PC-9 (cell line): ENCODE data around the gene ZMIZ1. TPM values are rescaled to one million over a fixed set of nuclear protein-coding genes. Genes with fewer than 3 reads are reported as not detected.

Source experiments
- BruUV-seq: library from RNA; stranded (reverse); fragments of 400-500 nt; replicated peaks from 2 replicates; lab custom pipeline; 2021; lab: Mats Ljungman, UMichigan
- CTCF ChIA-PET: fragments of 300-600 bp; sonication (Branson Sonifier 250); formaldehyde crosslinking; loops from one replicate; lab custom pipeline; 2022; ENCODE audit warnings: antibody characterized with exemption; lab: Charles Lee
- POLR2A ChIA-PET: fragments of 300-600 bp; sonication (Branson Sonifier 250); formaldehyde crosslinking; loops from one replicate; lab custom pipeline; 2022; ENCODE audit warnings: antibody characterized with exemption; ENCODE audit not compliant: unreplicated experiment; lab: Charles Lee
- DNase-seq, 2 experiments: peaks; one replicate each; pipeline versions ENCODE4 v3.0.0 to v3.0.0-alpha.2; 2015 to 2022; ENCODE audit warnings: mixed read lengths in 1 of 2
- H2AFZ ChIP-seq: fragments of 200-600 bp; sonication (generic); 2 replicates; pipeline ENCODE4 v1.8.1; 2017; ENCODE audit warnings: antibody characterized with exemption
- H3F3A ChIP-seq: fragments of 200-600 bp; sonication (generic); 2 replicates; pipeline ENCODE4 v1.8.1; 2017; ENCODE audit warnings: antibody characterized with exemption, mild to moderate bottlenecking, low read depth; ENCODE audit not compliant: insufficient read depth
- H3K27ac ChIP-seq: fragments of 200-600 bp; sonication (generic); 2 replicates; pipeline ENCODE4 v1.6.1; 2016; ENCODE audit warnings: mixed run types
- H3K27me3 ChIP-seq: fragments of 200-600 bp; sonication (generic); 2 replicates; pipeline ENCODE4 v1.6.1; 2016; ENCODE audit warnings: low read depth, mixed run types; ENCODE audit not compliant: insufficient read depth
- H3K36me3 ChIP-seq: fragments of 200-600 bp; sonication (generic); 2 replicates; pipeline ENCODE4 v1.6.1; 2016; ENCODE audit warnings: low read depth, mixed run types
- H3K4me1 ChIP-seq: fragments of 200-600 bp; sonication (generic); replicated peaks from 2 replicates; pipeline ENCODE4 v1.6.1; 2016; ENCODE audit warnings: mixed run types; ENCODE audit not compliant: insufficient read depth
- H3K4me2 ChIP-seq: fragments of 200-600 bp; sonication (generic); 2 replicates; pipeline ENCODE4 v1.6.1; 2017; ENCODE audit warnings: mixed run types
- H3K4me3 ChIP-seq: fragments of 200-600 bp; sonication (generic); 2 replicates; pipeline ENCODE4 v1.6.1; 2016; ENCODE audit warnings: mixed run types
- H3K79me2 ChIP-seq: fragments of 200-600 bp; sonication (generic); 2 replicates; pipeline ENCODE4 v1.6.1; 2017; ENCODE audit warnings: low read depth, mixed run types
- H3K9me2 ChIP-seq: fragments of 200-600 bp; sonication (generic); 2 replicates; pipeline ENCODE4 v1.8.1; 2017; ENCODE audit warnings: mild to moderate bottlenecking; ENCODE audit not compliant: insufficient read depth
- H3K9me3 ChIP-seq: fragments of 200-600 bp; sonication (generic); 2 replicates; pipeline ENCODE4 v1.8.1; 2016; ENCODE audit warnings: low read depth; ENCODE audit not compliant: insufficient read depth
- H4K20me1 ChIP-seq: fragments of 200-600 bp; sonication (generic); 2 replicates; pipeline ENCODE4 v1.8.1; 2017; ENCODE audit not compliant: insufficient read depth
- CTCF ChIP-seq: fragments of 200-600 bp; sonication (generic); conservative IDR thresholded peaks from 2 replicates; pipeline ENCODE4 v1.6.1; 2017; ENCODE audit warnings: mixed run types, antibody characterized with exemption, mild to moderate bottlenecking, moderate library complexity
- EZH2 ChIP-seq: fragments of 200-600 bp; sonication (generic); IDR thresholded peaks from 2 replicates; pipeline ENCODE4 v1.8.0; 2017; ENCODE audit warnings: antibody characterized with exemption, low read depth
- intact Hi-C: fragments of 100-400 bp; cut with micrococcal nuclease; formaldehyde crosslinking; loops from one replicate; pipeline ENCODE4 v1.10.0; 2022; ENCODE audit not compliant: unreplicated experiment
- total RNA-seq: library from RNA; stranded (reverse); gene quantifications from 2 replicates; pipeline ENCODE4 v1.2.3, GENCODE V29; 2021

ZMIZ1 gene
- total RNA-seq, 1 experiment from 2014 or later: 47.6 TPM

GRCh38 chr10:79159785-79160184, 91.0 kb downstream of the ZMIZ1 start:
- H3K36me3 ChIP-seq: 0 out of 2 replicates have a peak, but pooled peaks cover 6% of the 10 kb centered on the region
- H3K9me2 ChIP-seq: no peaks in the 10 kb centered on the region
- CTCF ChIA-PET: no interaction called here
- H3K4me1 ChIP-seq: peaks cover 57% of the 10 kb centered on the region
- TF ChIP-seq CTCF (no peak), EZH2 (no peak)
- peaks cover 16% of the 10 kb centered on the region for H4K20me1 ChIP-seq
- no peak overlapping the region for H3K4me3 ChIP-seq
- H3K27me3 ChIP-seq: no peaks in the 10 kb centered on the region
- no peaks in the 10 kb centered on the region for H3K9me3 ChIP-seq
- BruUV-seq: no TSS peak
- no peak overlapping the region for H2AFZ ChIP-seq
- POLR2A ChIA-PET: no interaction called here
- DNase-seq: no peak
- peaks cover 18% of the 10 kb centered on the region; the same call in 1 of the 2 replicates for H3F3A ChIP-seq
- no peak overlapping the region for H3K27ac ChIP-seq
- H3K4me2 ChIP-seq: no peak overlapping the region
- intact Hi-C loops: loop anchor here (10.0 kb wide), 1 partner anchor 285 kb away; the partner anchor contains the start of gene ZCCHC24
- peaks cover 42% of the 10 kb centered on the region for H3K79me2 ChIP-seq

GRCh38 chr10:79160191-79160590, 91.4 kb downstream of the ZMIZ1 start:
- CTCF ChIA-PET: no interaction called here
- Histone ChIP-seq H3K36me3 (0 out of 2 replicates have a peak, but pooled peaks cover 6% of the 10 kb centered on the region), H3K79me2 (peaks cover 39% of the 10 kb centered on the region)

GRCh38 chr10:79161557-79161956, 92.8 kb downstream of the ZMIZ1 start:
- Histone ChIP-seq H3F3A (peaks cover 14% of the 10 kb centered on the region; the same call in 1 of the 2 replicates), H3K9me3 (no peaks in the 10 kb centered on the region), H3K36me3 (0 out of 2 replicates have a peak, but pooled peaks cover 6% of the 10 kb centered on the region), H2AFZ (no peak overlapping the region), H3K4me2 (no peak overlapping the region), H3K27ac (no peak overlapping the region), H3K9me2 (no peaks in the 10 kb centered on the region), H3K79me2 (peaks cover 33% of the 10 kb centered on the region), H3K4me3 (no peak overlapping the region), H3K27me3 (no peaks in the 10 kb centered on the region), H4K20me1 (peaks cover 16% of the 10 kb centered on the region), H3K4me1 (peaks cover 40% of the 10 kb centered on the region)
- no TSS peak for BruUV-seq
- DNase-seq: no peak
- TF ChIP-seq EZH2: no peak
- TF ChIP-seq CTCF: no peak
- intact Hi-C loops: no loop called here
- ChIA-PET CTCF (no interaction called here), POLR2A (no interaction called here)

More at GRCh38 chr10:79160191-79160590, 91.4 kb downstream of the ZMIZ1 start:
- peaks cover 15% of the 10 kb centered on the region; the same call in 1 of the 2 replicates for H3F3A ChIP-seq
- POLR2A ChIA-PET: no interaction called here
- H2AFZ ChIP-seq: no peak overlapping the region
- H3K27ac ChIP-seq: no peak overlapping the region
- H4K20me1 ChIP-seq: peaks cover 16% of the 10 kb centered on the region
- no TSS peak for BruUV-seq
- no peak overlapping the region for H3K4me2 ChIP-seq
- no peak for DNase-seq
- no peak overlapping the region for H3K4me3 ChIP-seq
- TF ChIP-seq EZH2 (no peak), CTCF (no peak)
- H3K9me2 ChIP-seq: no peaks in the 10 kb centered on the region
- peaks cover 53% of the 10 kb centered on the region for H3K4me1 ChIP-seq
- no peaks in the 10 kb centered on the region for H3K9me3 ChIP-seq
- intact Hi-C loops: no loop called here
- no peaks in the 10 kb centered on the region for H3K27me3 ChIP-seq
